Ishikawa (cell line): ENCODE results near the gene HDHD3.

Experiments used
- CREB1 ChIP-seq: IDR thresholded peaks from 2 replicates; pipeline ENCODE4 v1.6.1; 2012; ENCODE audit warnings: low read depth
- EGR1 ChIP-seq: IDR thresholded peaks from 2 replicates; pipeline ENCODE4 v1.6.1; 2012
- EP300 ChIP-seq: IDR thresholded peaks from 2 replicates; pipeline ENCODE4 v1.6.1; 2012; ENCODE audit warnings: borderline replicate concordance
- FOXM1 ChIP-seq: IDR thresholded peaks from 2 replicates; pipeline ENCODE4 v1.6.1; 2012; ENCODE audit warnings: low read depth, borderline replicate concordance
- TAF1 ChIP-seq: IDR thresholded peaks from 2 replicates; pipeline ENCODE4 v1.6.1; 2012; ENCODE audit warnings: low read depth, mild to moderate bottlenecking
- TCF12 ChIP-seq: IDR thresholded peaks from 2 replicates; pipeline ENCODE4 v1.6.1; 2012; ENCODE audit warnings: low read depth
- TEAD4 ChIP-seq: IDR thresholded peaks from 2 replicates; pipeline ENCODE4 v1.6.1; 2012
- YY1 ChIP-seq: IDR thresholded peaks from 2 replicates; pipeline ENCODE4 v1.6.1; 2012; ENCODE audit warnings: low read depth
- TF ChIP-seq, protein P1 (sequence below): IDR thresholded peaks from 2 replicates; pipeline ENCODE4 v1.6.1; 2012

DNA sequence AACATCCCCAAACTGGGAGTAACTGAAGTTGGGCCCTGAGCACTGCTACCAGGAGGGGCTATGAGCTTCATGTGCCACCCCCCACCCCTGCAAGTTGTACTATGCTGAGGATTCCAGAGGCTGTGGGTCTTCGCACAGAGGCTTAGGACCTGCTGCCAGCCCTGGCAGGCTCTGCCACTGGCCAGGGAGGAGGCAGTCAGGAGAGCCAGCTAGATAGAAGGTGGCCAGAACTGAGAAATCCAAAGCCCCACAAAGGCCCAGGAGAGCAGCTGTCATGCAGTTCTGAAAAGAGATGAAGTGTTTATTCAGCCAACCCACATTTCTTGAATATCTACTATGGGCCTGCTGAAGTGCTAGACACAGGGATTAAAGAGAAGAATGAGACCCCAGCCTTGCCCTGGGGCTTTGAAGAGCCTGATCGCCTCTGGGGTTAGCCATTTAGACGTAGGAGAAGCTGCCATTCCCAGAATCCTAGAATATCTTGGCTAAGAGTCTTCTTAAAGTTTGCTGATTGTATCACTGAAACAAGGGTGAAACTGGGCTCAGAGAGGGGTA is 22.9 kb upstream of the HDHD3 start:
- no peak for TF ChIP-seq FOXM1
- TF ChIP-seq CREB1, result no peak
- TF ChIP-seq, protein P1, sequence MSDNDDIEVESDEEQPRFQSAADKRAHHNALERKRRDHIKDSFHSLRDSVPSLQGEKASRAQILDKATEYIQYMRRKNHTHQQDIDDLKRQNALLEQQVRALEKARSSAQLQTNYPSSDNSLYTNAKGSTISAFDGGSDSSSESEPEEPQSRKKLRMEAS, result no peak
- no peak for TF ChIP-seq TCF12
- no peak for TF ChIP-seq EP300
- no peak for TF ChIP-seq EGR1
- TF ChIP-seq TAF1, result no peak
- TF ChIP-seq YY1, result no peak
- TF ChIP-seq TEAD4, result no peak
